NCI-H345 treated with DMSO at 0.1 percent for 48 hours (cell line): ENCODE measurements around the gene SLC5A8.

Experiments
- DNase-seq: peaks from one replicate; lab custom pipeline; 2025; ENCODE audit not compliant: unreplicated experiment; lab: John Stamatoyannopoulos, UW

SLC5A8 gene, protein sequence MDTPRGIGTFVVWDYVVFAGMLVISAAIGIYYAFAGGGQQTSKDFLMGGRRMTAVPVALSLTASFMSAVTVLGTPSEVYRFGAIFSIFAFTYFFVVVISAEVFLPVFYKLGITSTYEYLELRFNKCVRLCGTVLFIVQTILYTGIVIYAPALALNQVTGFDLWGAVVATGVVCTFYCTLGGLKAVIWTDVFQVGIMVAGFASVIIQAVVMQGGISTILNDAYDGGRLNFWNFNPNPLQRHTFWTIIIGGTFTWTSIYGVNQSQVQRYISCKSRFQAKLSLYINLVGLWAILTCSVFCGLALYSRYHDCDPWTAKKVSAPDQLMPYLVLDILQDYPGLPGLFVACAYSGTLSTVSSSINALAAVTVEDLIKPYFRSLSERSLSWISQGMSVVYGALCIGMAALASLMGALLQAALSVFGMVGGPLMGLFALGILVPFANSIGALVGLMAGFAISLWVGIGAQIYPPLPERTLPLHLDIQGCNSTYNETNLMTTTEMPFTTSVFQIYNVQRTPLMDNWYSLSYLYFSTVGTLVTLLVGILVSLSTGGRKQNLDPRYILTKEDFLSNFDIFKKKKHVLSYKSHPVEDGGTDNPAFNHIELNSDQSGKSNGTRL

DNA sequence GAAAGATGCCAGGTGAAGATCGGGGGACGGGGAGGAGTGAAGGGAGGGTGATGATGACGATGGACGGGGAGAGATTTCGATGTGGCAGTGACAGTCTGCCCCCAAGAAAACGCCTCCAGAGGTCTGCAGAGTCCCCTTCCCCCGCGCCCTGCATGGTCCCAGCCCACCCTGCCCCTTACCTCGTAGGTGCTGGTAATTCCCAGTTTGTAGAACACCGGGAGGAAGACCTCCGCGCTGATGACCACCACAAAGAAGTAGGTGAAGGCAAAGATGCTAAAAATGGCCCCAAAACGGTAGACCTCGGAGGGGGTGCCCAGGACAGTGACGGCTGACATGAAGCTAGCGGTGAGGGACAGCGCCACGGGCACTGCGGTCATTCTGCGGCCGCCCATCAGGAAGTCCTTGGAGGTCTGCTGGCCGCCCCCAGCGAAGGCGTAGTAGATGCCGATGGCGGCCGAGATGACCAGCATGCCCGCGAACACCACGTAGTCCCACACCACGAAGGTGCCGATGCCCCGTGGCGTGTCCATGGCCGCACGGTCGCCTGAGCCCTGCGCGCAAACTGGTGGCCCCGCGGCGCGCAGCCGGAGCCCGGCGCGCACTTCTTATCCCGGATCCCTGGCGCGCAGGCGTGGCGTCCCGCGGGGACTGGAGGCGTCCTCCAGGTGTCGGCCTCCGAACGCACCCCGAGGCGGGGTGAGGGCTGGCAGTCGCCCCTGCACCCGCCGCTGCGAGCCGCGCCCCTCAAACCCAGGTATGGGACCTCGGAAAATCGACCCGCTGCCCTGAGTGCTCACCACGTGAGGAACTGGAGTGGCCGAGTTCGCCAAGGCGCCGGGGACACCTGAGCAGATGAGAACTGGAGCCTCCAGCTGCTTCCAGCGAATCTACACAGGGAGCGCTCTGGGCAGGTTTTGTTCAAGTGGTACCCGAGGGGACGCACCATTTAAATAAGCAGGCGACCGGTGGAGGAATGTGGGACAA lies at the start of gene SLC5A8:
SLC5A8 (minus strand) TSS at position 920 of the 984 bp plus-strand sequence; CDS start at position 530, 390 bp downstream.
- peak; percentile 24 for DNase-seq

DNA sequence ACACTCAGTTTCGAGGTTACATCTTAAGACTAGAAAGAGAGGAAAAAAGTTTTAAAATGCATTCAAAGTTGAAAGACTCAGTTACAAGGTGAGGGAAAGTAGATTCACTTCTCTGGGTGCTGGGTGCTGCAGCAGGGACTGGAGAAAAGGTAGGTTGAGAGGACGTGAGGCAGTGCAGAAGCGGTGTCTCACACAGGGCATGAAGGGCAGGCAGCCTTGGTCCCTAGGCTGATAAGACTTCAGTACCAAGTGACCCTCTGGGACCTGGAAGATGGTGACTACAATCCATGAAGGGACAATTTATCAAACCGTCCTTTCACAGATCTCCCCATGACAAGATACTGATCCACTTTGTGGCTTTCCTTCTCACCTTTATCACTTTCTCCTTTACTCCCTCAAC lies 47.3 kb upstream of the SLC5A8 start:
- no peak for DNase-seq

DNA sequence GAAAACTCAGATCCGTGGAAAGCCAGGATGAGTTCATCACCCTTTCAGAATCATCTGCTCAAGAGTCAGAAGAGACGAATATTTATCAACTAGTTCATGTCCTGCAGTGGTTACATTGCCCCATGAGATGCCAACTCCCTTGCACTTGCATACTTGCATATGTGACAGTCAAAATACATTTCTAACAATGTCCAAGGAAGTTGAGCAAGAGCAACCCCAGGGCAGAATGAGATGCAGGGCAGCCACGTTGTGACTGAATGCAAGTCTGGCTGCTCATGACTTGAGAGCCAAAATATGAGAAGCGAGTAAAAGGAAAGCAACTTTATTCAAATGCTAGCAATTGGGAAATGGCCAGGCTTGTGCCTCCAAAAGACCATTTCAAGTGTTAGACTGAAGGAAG lies 46.2 kb upstream of the SLC5A8 start:
- DNase-seq = no peak

DNA sequence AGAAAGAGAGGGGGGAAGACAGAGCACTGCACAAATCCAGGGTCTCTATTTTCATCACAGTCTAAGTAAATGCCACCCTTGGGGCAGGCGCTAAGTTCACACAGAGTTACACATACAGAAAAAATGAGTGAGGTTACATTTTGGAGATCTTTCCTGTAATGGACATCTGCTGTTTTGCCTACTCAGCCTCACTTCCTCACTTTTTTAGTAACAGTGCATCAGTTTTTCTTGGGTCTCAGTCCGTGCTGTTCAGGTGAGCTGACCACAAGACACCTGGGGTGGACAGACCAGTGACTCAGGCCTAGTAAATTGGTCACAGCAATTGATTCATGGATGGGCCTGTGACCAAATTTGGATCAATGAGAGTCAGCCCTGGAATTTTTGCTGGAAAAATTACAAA lies 33.6 kb upstream of the SLC5A8 start:
- DNase-seq = no peak

DNA sequence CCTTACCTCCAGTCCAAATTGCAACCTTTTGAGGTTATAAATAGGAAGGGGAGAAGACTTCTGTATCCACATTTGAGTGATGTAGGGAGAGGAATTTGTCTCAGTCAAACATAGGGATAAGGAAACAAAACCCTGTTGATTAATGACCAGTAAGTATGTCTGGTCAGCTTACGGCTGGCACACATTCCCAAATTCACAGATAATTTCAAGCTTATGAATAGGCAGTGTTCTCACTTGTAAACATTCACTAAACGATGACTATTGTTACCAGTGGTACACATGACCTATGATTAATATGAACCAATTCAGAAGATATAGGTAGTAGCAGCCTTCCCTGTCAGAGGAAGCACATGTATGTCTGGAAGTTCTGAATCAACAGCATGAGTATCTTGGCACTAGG lies 33.0 kb upstream of the SLC5A8 start:
- no peak for DNase-seq

DNA sequence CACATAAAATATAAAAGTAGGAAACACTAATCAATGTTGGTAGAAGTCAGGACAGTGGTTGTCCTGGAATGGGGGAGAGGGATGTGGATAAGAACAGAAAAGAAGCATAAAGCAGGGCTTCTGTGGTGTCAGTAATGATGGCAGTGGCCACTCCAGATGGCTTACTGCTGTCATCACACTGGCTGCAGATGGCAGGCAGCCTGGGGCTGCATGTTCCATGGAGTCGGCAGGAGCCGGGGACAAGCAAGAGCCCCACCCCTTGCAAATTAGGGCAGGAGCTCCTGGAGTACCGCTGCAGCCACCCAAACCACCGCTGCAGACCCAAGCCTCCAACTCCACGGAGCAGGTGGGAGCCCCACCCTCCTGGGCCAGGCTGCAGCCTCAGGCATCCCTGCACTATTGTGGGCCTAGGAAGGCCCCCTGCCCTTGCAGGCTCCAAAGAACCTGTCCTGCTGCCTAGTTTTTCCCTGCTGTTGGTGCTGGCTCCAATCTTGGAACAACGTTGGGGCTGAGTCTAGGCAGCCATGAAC lies 28.8 kb upstream of the SLC5A8 start:
- no peak for DNase-seq

DNA sequence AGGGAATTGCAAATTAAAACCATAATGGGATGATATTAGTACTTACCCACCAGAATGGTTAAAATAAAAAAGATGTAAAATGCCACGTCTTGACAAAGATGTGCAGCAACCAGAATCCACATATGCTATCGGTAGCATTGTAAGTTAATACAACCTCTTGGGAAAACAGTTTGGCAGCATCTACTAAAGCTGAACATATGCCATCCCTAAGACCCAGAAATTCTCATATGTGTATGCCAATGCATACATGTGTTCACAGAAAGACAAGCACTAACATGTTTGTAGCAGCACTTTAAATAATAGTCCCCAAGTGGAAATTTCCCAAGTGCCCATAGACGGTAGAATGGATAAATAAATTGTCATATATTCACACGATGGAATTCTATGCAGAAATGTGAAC lies 28.3 kb upstream of the SLC5A8 start:
- no peak for DNase-seq

DNA sequence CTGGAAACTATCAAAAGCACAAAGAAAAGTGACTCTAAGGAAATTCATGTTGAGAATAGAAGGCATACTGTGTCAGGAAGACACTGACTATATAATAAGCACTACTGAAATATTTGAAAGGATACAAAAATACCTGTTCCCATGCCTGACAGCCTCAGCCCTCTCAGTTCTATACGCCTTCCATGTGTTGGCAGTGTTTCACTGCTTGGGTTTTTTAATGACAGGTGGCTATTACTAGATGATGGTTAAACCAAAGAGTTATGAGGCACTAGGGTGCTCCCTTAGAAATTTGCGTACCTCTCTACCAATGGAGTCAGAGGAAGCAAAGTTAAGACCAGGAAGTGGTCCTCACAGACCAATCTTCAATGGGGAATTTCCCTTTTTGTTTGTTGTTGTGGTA lies 25.6 kb upstream of the SLC5A8 start:
- no peak for DNase-seq

DNA sequence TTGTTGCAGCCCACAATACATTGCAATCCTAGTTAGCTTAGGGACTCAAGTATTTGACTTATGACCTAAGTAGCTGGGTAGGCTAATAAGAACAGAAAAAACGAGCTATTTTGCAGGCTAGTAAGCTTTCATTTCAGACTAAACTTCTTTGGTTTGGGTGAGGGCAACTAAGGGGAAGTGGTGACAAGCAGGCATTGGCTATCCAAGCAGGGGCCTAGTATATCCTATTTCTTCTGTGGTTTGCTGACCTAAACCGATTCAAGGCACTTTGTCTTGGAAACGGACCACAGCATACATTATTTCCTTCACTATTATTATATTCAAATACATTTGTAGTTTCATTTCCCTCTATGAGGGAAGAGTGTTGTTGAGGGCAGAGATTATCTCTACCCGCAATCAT lies 21.6 kb upstream of the SLC5A8 start:
- DNase-seq = no peak

DNA sequence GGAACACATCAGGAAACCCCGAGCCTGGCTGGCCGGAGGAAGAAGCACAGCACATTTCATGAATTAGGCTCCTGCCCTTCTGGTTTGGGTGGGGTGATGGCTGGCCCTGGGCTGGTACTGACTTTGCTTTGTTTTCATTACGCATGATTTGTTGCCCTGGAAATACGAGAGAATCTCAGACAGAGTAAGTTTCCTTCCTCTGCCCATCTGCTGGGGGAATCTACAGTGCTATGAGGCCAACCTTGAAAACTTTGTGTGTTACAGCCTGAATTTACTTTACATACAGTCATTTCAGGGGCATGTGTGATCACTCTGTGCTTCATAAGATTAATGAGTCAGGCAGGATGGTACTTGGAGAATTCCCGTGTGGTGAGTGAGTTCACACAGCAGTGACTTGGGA lies 20.5 kb upstream of the SLC5A8 start:
- DNase-seq = no peak

DNA sequence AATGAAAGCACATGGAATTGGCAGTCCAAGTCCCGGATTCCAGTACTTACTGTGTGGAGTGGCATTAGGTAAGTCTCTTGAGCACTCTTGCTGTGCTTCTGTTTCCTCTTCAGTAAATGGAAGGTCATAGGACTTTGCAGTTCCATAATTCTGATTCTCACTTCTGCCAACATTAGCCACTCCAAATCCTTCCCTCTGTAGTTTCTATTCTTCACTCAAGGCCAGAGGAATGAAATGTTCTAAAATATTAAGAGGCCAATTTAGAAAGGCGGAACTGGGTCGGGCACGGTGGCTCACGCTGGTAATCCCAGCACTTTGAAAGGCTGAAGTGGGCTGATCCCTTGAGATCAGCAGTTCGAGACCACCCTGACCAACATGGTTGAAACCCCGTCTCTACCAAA lies 19.8 kb upstream of the SLC5A8 start:
- DNase-seq = no peak

DNA sequence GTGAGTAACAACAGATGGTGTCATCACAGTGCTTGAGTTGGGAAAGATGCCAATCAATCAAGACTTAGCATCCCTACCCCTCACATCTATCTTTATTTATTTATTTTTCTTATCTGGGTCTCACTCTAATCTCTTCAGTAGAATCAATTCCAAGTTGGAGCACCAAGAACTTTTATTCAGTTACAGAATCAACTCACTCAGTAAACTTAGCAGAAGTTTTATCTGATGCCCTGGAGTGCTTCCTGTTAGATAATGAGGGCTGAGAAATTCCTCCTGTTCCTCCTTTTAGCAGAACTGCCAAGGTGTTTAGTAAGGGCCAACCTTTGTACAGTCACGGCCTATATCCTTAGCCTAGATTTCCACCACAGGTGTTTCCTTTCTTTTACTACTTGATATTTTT lies 11.3 kb upstream of the SLC5A8 start:
- DNase-seq = no peak

DNA sequence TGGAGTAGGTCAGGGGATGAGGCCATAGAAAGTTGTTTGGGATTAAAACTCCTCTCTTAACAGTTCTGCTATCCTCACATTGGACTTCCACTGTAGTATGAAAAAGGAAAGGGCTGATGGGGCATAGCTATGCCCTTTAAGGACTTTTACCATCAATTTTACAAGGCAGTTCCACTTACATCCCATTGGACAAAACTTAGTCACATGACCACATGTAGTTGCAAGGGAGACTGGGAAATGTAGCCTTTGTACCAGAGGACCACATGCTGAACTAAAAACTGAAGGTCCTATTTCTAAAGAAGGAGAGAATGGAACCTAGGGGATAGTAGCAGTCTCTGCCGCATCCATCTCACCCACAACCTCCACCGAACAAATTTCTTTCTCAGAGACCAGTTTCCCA lies 6.8 kb upstream of the SLC5A8 start:
- no peak for DNase-seq

DNA sequence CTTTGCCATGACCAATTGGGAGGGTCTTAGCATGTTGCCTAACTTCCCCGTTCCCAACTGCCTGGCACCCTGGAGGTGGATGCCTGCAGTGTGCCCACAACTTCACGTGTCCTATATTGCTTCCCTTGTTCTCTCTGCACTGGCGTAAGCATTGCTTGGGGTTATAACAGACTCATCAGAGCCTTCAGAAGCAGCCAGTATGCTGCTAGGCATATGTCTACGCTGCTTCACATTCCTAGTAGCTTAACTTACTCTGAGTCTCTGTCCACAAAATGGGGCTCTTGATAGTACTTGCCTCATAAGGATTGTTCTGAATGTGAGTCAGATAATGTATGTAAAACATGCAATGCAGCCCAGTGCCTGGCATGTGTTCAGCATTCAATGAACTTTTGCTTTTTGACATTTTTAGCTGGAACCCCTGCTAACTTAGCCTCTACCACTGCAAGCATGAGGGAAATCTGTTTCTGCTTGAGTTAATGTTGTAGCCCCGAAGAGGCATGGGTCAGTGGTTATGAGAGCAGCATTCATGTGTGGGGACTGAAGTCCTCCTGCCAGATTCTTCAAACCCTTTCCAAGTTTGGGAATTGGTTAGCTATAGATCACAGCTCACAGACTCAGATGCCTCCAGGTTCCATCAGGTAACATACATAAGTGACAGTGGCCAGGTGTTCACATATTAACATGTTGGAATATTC lies 2.8 kb downstream of the SLC5A8 start:
- DNase-seq = no peak

DNA sequence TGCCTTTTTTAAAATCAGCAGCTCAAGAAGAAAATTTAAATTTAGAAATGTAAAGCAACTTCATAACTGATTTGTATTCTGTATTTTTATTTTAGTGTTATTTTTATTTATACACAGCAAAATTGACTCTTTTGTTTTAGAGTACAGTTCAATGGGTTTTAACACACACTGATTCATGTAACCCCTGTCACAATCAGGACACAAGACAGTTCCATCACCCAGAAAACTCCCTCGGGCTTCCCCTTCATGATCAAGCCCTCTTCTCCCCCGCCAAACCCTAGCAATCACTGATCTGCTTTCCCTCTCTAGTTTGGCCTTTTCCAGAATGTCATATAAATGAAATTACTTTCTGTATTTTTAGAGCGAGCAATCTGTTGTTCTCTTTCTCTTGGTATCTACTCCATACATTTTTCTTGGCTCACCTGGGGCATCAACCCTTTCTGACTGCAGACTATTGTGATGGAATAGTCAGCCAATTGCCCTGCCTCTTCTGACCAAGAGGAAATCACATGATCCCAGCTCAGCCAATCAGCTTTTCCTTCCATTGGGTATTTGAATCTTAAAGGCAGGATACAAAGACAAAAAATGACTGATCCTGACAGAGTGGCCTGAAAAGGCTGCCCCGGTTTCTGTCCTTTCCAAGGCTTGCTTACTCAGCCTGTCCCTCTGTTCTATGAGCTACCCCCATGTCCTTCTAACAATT lies 5.3 kb downstream of the SLC5A8 start:
- DNase-seq = no peak

DNA sequence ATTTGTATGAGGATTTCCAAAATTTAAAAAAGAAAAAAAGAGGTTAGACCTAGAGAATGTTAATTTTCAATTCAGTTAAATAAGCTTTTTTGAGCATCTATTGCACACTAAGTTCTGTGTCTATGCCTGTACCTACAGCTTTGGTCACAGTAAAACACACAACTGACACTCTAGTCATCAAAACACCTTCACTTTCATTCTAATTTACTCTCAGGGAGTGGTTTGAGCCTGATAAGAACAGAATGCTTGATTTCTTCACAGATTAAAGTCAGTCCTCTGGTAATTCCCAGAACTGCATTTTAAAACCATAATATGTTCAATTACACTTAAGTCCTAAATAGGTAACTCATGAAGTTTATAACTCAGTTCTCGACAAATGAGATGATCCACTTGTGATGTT lies 9.2 kb downstream of the SLC5A8 start:
- DNase-seq = no peak

DNA sequence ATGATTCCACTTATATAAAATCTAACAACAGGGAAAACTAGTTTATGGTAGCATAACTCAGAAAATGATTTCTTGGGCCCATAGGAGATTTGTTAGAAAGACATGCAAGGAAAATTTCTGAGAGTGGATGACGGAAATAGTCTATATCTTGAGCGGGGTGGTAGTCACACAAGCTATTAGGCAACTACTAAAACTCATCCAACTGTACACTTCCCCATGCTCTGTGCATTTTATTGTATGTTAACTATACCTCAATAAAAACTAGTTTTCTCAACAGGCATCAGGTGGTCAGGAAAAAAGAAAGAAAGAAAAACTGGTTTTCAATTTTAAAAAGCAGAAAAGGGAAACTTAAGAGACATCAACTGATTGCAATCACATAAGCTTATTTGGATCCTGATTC lies 9.9 kb downstream of the SLC5A8 start:
- DNase-seq = no peak

DNA sequence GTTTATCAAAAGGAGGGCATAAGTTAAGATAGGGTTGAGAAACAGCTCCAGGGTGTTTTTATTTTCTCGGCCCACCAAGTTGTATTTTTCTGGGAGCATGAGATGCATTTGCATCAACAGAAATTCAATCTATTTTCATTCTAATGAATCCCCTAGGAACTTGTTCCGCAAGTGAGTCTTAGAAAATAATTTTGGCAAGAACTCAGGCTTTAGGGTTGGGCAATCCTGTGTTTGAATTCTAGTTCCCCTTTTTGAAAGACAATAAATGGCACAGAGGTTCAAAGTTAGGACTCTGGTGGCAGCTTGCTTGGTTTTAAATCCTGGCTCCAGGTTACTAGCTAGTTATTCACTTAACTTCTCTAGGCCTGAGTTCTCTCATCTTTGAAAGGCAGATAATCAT lies 23.7 kb downstream of the SLC5A8 start:
- DNase-seq = no peak

DNA sequence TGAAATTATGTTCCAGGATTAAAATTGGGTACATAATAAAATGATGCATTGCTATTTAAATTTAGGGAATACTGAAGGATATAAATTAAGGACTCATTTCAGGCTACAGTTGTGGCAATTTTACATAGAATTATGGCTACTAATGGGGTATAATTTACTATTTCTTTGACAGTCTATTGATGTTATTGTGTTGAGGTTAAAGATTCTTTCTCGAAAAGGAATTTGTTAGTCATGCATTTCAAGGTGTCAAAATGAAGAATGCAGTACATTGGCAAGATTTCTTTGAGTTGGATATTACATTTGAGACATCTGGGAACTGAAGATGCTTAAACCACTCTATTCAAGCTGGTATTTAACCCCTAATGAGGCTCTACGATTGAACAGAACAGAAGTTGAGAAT lies 28.3 kb downstream of the SLC5A8 start:
- no peak for DNase-seq

DNA sequence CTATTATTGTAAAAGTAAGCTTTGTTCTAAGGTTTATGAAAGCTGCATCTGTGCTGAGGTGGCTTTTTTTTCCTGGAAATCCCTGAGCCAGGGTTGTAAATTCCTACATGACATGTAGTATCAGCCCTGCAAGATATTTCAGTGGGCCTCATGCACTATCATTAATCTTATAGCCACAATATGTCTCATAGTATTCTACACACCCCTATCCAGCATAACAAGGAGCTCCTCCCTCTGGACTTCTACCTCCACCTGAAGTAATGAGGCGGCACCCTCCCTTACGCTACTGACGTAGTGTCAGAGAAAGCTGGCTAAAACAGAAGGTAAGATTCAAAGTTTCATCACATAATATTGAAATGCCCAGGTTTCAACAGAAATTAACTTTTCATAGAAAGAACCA lies 35.5 kb downstream of the SLC5A8 start:
- no peak for DNase-seq
